ENCODE results near the gene SIGLEC15.

- TF ChIP-seq RFX5 (IDR thresholded peaks at IDR 0.05): no peak
- no peak for TF ChIP-seq KDM1A (IDR thresholded peaks at IDR 0.05; ENCODE audit: low read depth)
- no peak for TF ChIP-seq NR3C1 (IDR thresholded peaks at IDR 0.05)
- TF ChIP-seq CTCF (IDR thresholded peaks at IDR 0.05): no peak
- TF ChIP-seq USF2 (IDR thresholded peaks at IDR 0.05): no peak
- TF ChIP-seq POLR2A (IDR thresholded peaks at IDR 0.05; ENCODE audit: low read length): no peak
- no peak for TF ChIP-seq FOSL2 (IDR thresholded peaks at IDR 0.05)
- no peak for TF ChIP-seq FOSL2 (CRISPR knock-in tag; IDR thresholded peaks at IDR 0.05)
- TF ChIP-seq RCOR1 (IDR thresholded peaks at IDR 0.05; ENCODE audit: low read depth, low read length): no peak
- no peak for TF ChIP-seq MAFK (IDR thresholded peaks at IDR 0.05; ENCODE audit: partially characterized antibody)
Observed at GRCh38 chr18:45786941-45787340, 38.5 kb upstream of the SIGLEC15 start.
